ENCODE results near the gene SEMA4A.
"Not testable (repeated sequence)": the region's sequence is repeated elsewhere in the genome, so short reads cannot be mapped to it uniquely, and the experiment has no call there.

DNA sequence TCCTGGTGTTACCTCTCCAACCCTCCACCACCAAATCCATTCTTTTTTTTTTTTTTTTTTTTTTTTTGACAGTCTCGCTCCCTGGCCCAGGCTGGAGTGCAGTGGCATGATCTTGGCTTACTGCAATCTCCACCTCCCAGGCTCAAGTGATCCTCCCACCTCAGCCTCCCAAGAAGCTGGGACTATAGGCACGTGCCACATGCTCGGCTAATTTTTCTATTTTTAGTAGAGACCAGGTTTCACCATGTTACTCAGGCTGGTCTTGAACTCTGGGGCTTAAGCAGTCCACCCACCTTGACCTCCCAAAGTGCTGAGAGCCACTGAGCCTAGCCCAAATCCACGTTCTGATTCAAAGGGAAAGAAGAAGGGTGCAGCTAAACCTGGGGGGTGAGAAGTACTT, 32.4 kb upstream of the SEMA4A start:
- TF ChIP-seq POLR2A (IDR thresholded peaks at IDR 0.05): not testable (repeated sequence)
- TF ChIP-seq, protein P1, sequence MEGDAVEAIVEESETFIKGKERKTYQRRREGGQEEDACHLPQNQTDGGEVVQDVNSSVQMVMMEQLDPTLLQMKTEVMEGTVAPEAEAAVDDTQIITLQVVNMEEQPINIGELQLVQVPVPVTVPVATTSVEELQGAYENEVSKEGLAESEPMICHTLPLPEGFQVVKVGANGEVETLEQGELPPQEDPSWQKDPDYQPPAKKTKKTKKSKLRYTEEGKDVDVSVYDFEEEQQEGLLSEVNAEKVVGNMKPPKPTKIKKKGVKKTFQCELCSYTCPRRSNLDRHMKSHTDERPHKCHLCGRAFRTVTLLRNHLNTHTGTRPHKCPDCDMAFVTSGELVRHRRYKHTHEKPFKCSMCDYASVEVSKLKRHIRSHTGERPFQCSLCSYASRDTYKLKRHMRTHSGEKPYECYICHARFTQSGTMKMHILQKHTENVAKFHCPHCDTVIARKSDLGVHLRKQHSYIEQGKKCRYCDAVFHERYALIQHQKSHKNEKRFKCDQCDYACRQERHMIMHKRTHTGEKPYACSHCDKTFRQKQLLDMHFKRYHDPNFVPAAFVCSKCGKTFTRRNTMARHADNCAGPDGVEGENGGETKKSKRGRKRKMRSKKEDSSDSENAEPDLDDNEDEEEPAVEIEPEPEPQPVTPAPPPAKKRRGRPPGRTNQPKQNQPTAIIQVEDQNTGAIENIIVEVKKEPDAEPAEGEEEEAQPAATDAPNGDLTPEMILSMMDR (IDR thresholded peaks at IDR 0.05): not testable (repeated sequence)
